K562 (cell line): Measurements from ENCODE around the gene CELSR2. TPM values are rescaled to one million over a fixed set of nuclear protein-coding genes. Genes with fewer than 3 reads are reported as not detected.
A peak's percentile ranks its signal among the peaks of the same experiment; 100 is the strongest.

ENCODE experiments used
- CBFA2T3 ChIP-seq: fragments of 450-650 bp; IDR thresholded peaks from 2 replicates; pipeline ENCODE4 v1.6.1; 2017
- CEBPG ChIP-seq, 3 experiments: fragments of 200-800 bp in 1 of 3; sonication (Bioruptor generic) in 1 of 3; sonication (generic) in 1 of 3; formaldehyde crosslinking in 1 of 3; IDR thresholded peaks in 2 of 3; conservative IDR thresholded peaks in 1 of 3; 2 replicates each; pipeline versions ENCODE4 v1.6.1 to v1.8.0; 2016 to 2022; ENCODE audit warnings: missing compliant biosample characterization in 2 of 3, missing genetic modification characterization in 2 of 3, mild to moderate bottlenecking in 1 of 3, missing genetic modification reagents in 1 of 3
- GABPB1 ChIP-seq: sonication (generic); formaldehyde crosslinking; IDR thresholded peaks from 2 replicates; pipeline ENCODE4 v1.8.0; 2022; ENCODE audit warnings: mild to moderate bottlenecking, missing genetic modification reagents
- HMGN3 ChIP-seq: IDR thresholded peaks from 2 replicates; pipeline ENCODE4 v1.6.1; 2011; ENCODE audit warnings: borderline replicate concordance, low read depth, mild to moderate bottlenecking, mixed read lengths, low read length; ENCODE audit not compliant: insufficient read length; ENCODE audit errors: extremely low read depth
- LARP7 ChIP-seq: fragments of 450-650 bp; IDR thresholded peaks from 2 replicates; pipeline ENCODE4 v1.6.1; 2016
- LEF1 ChIP-seq: fragments of 450-650 bp; IDR thresholded peaks from 2 replicates; pipeline ENCODE4 v1.6.1; 2016; ENCODE audit warnings: mild to moderate bottlenecking
- MECOM ChIP-seq: fragments of 250-450 bp; sonication (Bioruptor Pico); IDR thresholded peaks from 2 replicates; pipeline ENCODE4 v1.8.0; 2022; ENCODE audit warnings: inconsistent platforms
- POLR2B ChIP-seq: fragments of 450-650 bp; IDR thresholded peaks from 2 replicates; pipeline ENCODE4 v1.6.1; 2018; ENCODE audit warnings: low read depth; ENCODE audit not compliant: partially characterized antibody
- STAT5B ChIP-seq: fragments of 250-450 bp; sonication (Bioruptor Pico); IDR thresholded peaks from 2 replicates; pipeline ENCODE4 v1.8.0; 2021; ENCODE audit warnings: mild to moderate bottlenecking, inconsistent platforms
- TAF7 ChIP-seq: fragments of 450-650 bp; IDR thresholded peaks from 2 replicates; pipeline ENCODE4 v1.6.1; 2016; ENCODE audit warnings: missing genetic modification characterization, missing compliant biosample characterization
- THRAP3 ChIP-seq: fragments of 450-650 bp; IDR thresholded peaks from 2 replicates; pipeline ENCODE4 v1.6.1; 2016; ENCODE audit warnings: mild to moderate bottlenecking, inconsistent platforms, borderline replicate concordance
- U2AF1 ChIP-seq: fragments of 200-400 bp; formaldehyde crosslinking; optimal IDR thresholded peaks from 2 replicates; pipeline ENCODE3; 2017; ENCODE audit warnings: mild to moderate bottlenecking, low read depth, low read length, moderate library complexity
- ZC3H11A ChIP-seq: IDR thresholded peaks from 2 replicates; pipeline ENCODE4 v1.6.1; 2012; ENCODE audit warnings: low read depth, low read length, improper control_type of control experiment
- ZKSCAN1 ChIP-seq: fragments of 150-350 bp; IDR thresholded peaks from 2 replicates; pipeline ENCODE4 v1.6.1; 2016; ENCODE audit warnings: low read depth, low read length
- ZNF197 ChIP-seq: fragments of 200-800 bp; sonication (Bioruptor generic); IDR thresholded peaks from 2 replicates; pipeline ENCODE4 v1.6.1; 2016; ENCODE audit warnings: low read depth, missing genetic modification characterization, missing compliant biosample characterization
- ZNF274 ChIP-seq: IDR thresholded peaks from 2 replicates; pipeline ENCODE4 v1.6.1; 2011; ENCODE audit warnings: low read depth, mild to moderate bottlenecking, low read length, moderate library complexity, borderline replicate concordance
- ZNF696 ChIP-seq: fragments of 250-450 bp; sonication (Bioruptor Pico); conservative IDR thresholded peaks from 2 replicates; pipeline ENCODE4 v1.4.0; 2020; ENCODE audit warnings: mild to moderate bottlenecking, moderate library complexity
- polyA plus RNA-seq, 8 experiments: library from polyadenylated mRNA; depleted of rRNA in 4 of 8; stranded (reverse) in 5 of 8; unstranded in 3 of 8; fragments of >200 nt; fragmentation: Nextera tagmentation in 2 of 8; fragmentation: Illumina TruSeq in 1 of 8; extraction: Ambion mirVana in 2 of 8; extraction: Trizol in 1 of 8; gene quantifications; 2 replicates each; pipeline versions ENCODE4 v1.2.1 to v1.2.3, GENCODE V29; 2011 to 2014; ENCODE audit warnings: inconsistent platforms in 1 of 8, missing spikeins in 1 of 8
- total RNA-seq, 7 experiments: library from RNA; depleted of rRNA in 6 of 7; stranded (reverse); fragments of >200 nt in 6 of 7; fragmentation: Illumina TruSeq in 2 of 7; extraction: Trizol in 2 of 7; gene quantifications; 2 replicates each; pipeline versions ENCODE4 v1.2.1 to v1.2.3, GENCODE V29; 2011 to 2021; ENCODE audit warnings: low replicate concordance in 1 of 7
- TF ChIP-seq, protein P1 (sequence below): fragments of 250-450 bp; sonication (Bioruptor Pico); IDR thresholded peaks from 2 replicates; pipeline ENCODE4 v1.8.0; 2022; ENCODE audit warnings: moderate library complexity, mild to moderate bottlenecking, inconsistent platforms
- TF ChIP-seq, protein P2 (sequence below): sonication (generic); formaldehyde crosslinking; IDR thresholded peaks from 2 replicates; pipeline ENCODE4 v1.8.0; 2022; ENCODE audit warnings: mild to moderate bottlenecking, low read depth, missing genetic modification reagents
- TF ChIP-seq, protein P3 (sequence below), 2 experiments: IDR thresholded peaks; 2 replicates each; pipeline ENCODE4 v1.6.1; 2011; ENCODE audit warnings: borderline replicate concordance in 1 of 2, control low read depth in 1 of 2, low read depth in 1 of 2, low read length in 1 of 2, mild to moderate bottlenecking in 1 of 2, mixed read lengths in 1 of 2, moderate library complexity in 1 of 2; ENCODE audit not compliant: insufficient read depth in 1 of 2, insufficient read length in 1 of 2, poor library complexity in 1 of 2, severe bottlenecking in 1 of 2; ENCODE audit errors: extremely low read depth in 1 of 2
- TF ChIP-seq, protein P4 (sequence below): sonication (generic); formaldehyde crosslinking; IDR thresholded peaks from 2 replicates; pipeline ENCODE4 v1.8.0; 2022; ENCODE audit warnings: mild to moderate bottlenecking, missing genetic modification reagents

The CELSR2 gene
- total and polyA plus RNA-seq, 9 of the 15 experiments (the other 6 are each of a cell fraction or from before 2014, with no cell fraction given): 0.31 to 21.9 (median 4.2) TPM

DNA sequence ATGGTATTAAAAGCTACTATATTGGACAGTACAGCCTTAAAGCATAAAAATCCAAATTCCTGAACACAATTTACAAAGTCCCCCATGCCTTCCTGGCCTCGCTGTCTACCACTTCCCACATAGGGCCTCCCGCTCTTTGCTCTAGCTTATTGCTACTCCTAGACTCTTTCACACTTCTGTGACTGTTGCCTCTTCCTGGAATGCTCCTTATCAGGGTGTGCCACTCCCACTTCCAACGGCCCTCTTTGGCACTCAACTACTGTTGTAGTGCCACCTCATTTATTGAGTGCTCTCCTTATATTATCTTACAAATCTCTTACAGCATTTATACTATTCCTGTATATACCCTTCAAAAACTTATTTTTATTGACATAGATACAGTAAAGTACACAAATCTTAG lies 30.8 kb upstream of the CELSR2 start (continued):
- TF ChIP-seq, protein P1, sequence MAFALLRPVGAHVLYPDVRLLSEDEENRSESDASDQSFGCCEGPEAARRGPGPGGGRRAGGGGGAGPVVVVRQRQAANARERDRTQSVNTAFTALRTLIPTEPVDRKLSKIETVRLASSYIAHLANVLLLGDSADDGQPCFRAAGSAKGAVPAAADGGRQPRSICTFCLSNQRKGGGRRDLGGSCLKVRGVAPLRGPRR (CRISPR knock-in tag): no peak
- peak; percentile 30 for TF ChIP-seq POLR2B
- 0 out of 2 replicates have a peak, but pooled peaks have one; percentile 16 for TF ChIP-seq MECOM (CRISPR knock-in tag)
- no peak for TF ChIP-seq STAT5B (CRISPR knock-in tag)
- no peak for TF ChIP-seq HMGN3
- peak; percentile 72 for TF ChIP-seq CBFA2T3
- TF ChIP-seq ZNF274: no peak
- TF ChIP-seq GABPB1 (CRISPR knock-in tag): no peak
- TF ChIP-seq ZNF696 (CRISPR knock-in tag): no peak
- no peak for TF ChIP-seq CEBPG (CRISPR knock-in tag; IDR thresholded peaks at IDR 0.05)
- TF ChIP-seq CEBPG (tag; conservative IDR thresholded peaks at IDR 0.05 in 1 of 2, IDR thresholded peaks at IDR 0.05 in 1 of 2): no peak
- no peak for TF ChIP-seq ZKSCAN1
- no peak for TF ChIP-seq LARP7
- TF ChIP-seq LEF1: peak; percentile 39; the same call in 1 of the 2 replicates
- TF ChIP-seq U2AF1: no peak
- 0 out of 2 replicates have a peak, but pooled peaks have one; percentile 39 for TF ChIP-seq ZNF197 (CRISPR knock-in tag)
- no peak for TF ChIP-seq THRAP3
- TF ChIP-seq, protein P2, sequence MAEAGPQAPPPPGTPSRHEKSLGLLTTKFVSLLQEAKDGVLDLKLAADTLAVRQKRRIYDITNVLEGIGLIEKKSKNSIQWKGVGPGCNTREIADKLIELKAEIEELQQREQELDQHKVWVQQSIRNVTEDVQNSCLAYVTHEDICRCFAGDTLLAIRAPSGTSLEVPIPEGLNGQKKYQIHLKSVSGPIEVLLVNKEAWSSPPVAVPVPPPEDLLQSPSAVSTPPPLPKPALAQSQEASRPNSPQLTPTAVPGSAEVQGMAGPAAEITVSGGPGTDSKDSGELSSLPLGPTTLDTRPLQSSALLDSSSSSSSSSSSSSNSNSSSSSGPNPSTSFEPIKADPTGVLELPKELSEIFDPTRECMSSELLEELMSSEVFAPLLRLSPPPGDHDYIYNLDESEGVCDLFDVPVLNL (CRISPR knock-in tag): no peak
- TF ChIP-seq, protein P3, sequence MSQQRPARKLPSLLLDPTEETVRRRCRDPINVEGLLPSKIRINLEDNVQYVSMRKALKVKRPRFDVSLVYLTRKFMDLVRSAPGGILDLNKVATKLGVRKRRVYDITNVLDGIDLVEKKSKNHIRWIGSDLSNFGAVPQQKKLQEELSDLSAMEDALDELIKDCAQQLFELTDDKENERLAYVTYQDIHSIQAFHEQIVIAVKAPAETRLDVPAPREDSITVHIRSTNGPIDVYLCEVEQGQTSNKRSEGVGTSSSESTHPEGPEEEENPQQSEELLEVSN (IDR thresholded peaks at IDR 0.05; ENCODE audit: borderline replicate concordance in 1 of 2, extremely low read depth in 1 of 2, insufficient read depth in 1 of 2, insufficient read length in 1 of 2, low read depth in 1 of 2, low read length in 1 of 2, poor library complexity in 1 of 2, severe bottlenecking in 1 of 2): peak; percentile 90 to 91
- no peak for TF ChIP-seq TAF7
- no peak for TF ChIP-seq ZC3H11A
- TF ChIP-seq, protein P4, sequence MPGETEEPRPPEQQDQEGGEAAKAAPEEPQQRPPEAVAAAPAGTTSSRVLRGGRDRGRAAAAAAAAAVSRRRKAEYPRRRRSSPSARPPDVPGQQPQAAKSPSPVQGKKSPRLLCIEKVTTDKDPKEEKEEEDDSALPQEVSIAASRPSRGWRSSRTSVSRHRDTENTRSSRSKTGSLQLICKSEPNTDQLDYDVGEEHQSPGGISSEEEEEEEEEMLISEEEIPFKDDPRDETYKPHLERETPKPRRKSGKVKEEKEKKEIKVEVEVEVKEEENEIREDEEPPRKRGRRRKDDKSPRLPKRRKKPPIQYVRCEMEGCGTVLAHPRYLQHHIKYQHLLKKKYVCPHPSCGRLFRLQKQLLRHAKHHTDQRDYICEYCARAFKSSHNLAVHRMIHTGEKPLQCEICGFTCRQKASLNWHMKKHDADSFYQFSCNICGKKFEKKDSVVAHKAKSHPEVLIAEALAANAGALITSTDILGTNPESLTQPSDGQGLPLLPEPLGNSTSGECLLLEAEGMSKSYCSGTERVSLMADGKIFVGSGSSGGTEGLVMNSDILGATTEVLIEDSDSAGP: no peak
